Measurements from ENCODE around the gene CHD2.

CHD2 gene

DNA sequence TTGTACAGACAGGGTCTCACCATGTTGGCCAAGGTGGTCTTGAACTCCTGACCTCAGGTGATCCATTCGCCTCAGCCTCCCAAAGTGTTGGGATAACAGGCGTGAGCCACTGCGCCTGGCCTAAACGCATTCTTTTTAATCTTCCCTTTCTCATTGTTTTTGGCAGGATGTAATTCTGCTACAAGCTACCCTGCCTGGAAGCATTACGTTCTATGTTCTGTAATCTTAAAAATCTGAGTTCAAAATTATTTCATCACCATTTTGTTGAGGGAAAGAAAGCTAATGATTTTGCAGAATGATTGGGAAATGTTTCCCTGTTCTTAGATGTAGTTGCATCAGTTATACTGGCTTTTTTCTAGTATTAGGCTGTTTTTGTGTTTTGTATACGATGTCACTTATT is 117.4 kb downstream of the CHD2 start:
- Histone ChIP-seq H3K36me3 (ENCODE audit: insufficient read depth, low read length) (peaks cover 99% of the 10 kb centered on the region), H3K27me3 (ENCODE audit: insufficient read depth, low read length, poor library complexity, severe bottlenecking) (no peaks in the 10 kb centered on the region), H3K9ac (ENCODE audit: low read depth, low read length, poor library complexity, severe bottlenecking) (no peak overlapping the region), H3K4me3 (ENCODE audit: low read length, poor library complexity, severe bottlenecking) (no peak overlapping the region), H3K4me1 (ENCODE audit: insufficient read depth, low read length, poor library complexity, severe bottlenecking) (no peaks in the 10 kb centered on the region), H3K79me2 (ENCODE audit: insufficient read depth, low read length) (no peaks in the 10 kb centered on the region), H3K9me2 (replicated peaks; ENCODE audit: low read depth, low read length) (no peaks in the 10 kb centered on the region), H2AFZ (ENCODE audit: low read length) (no peak overlapping the region), H3K4me2 (ENCODE audit: low read depth, low read length, poor library complexity, severe bottlenecking) (no peak overlapping the region), H3K9me3 (ENCODE audit: insufficient read depth, low read depth, low read length) (no peaks in the 10 kb centered on the region), H4K20me1 (ENCODE audit: insufficient read depth, low read length, poor library complexity, severe bottlenecking) (peaks cover 7% of the 10 kb centered on the region), H3F3A (ENCODE audit: low read depth) (no peaks in the 10 kb centered on the region)
- TF ChIP-seq, protein P1, sequence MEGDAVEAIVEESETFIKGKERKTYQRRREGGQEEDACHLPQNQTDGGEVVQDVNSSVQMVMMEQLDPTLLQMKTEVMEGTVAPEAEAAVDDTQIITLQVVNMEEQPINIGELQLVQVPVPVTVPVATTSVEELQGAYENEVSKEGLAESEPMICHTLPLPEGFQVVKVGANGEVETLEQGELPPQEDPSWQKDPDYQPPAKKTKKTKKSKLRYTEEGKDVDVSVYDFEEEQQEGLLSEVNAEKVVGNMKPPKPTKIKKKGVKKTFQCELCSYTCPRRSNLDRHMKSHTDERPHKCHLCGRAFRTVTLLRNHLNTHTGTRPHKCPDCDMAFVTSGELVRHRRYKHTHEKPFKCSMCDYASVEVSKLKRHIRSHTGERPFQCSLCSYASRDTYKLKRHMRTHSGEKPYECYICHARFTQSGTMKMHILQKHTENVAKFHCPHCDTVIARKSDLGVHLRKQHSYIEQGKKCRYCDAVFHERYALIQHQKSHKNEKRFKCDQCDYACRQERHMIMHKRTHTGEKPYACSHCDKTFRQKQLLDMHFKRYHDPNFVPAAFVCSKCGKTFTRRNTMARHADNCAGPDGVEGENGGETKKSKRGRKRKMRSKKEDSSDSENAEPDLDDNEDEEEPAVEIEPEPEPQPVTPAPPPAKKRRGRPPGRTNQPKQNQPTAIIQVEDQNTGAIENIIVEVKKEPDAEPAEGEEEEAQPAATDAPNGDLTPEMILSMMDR (conservative IDR thresholded peaks at IDR 0.05; ENCODE audit: low read length) = no peak
- no peak for TF ChIP-seq EZH2phosphoT487 (IDR thresholded peaks at IDR 0.05; ENCODE audit: borderline replicate concordance)

DNA sequence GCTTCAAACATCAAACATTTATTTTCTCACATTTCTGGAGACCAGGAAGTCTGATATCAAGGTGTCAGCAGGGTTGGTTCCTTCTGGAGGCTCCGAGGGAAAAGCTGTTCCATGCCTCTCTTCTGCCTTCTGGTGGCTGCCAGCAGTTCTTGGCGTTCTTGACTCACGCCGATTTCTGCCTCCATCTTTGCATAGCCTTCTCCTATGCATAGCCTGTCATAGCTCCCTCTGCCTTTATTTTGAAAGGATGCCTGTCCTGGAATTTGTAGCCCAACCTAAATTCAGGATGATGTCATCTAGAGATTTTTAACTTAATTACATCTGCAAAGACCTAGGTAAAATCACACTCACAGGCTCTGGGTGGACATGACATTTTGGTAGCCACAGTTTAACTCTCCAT is 118.5 kb downstream of the CHD2 start:
- Histone ChIP-seq H3K9me2 (replicated peaks; ENCODE audit: low read depth, low read length) (no peaks in the 10 kb centered on the region), H3K4me2 (ENCODE audit: low read depth, low read length, poor library complexity, severe bottlenecking) (no peak overlapping the region), H3F3A (ENCODE audit: low read depth) (no peaks in the 10 kb centered on the region), H3K9ac (ENCODE audit: low read depth, low read length, poor library complexity, severe bottlenecking) (no peak overlapping the region), H3K4me1 (ENCODE audit: insufficient read depth, low read length, poor library complexity, severe bottlenecking) (no peaks in the 10 kb centered on the region), H2AFZ (ENCODE audit: low read length) (no peak overlapping the region), H3K9me3 (ENCODE audit: insufficient read depth, low read depth, low read length) (no peaks in the 10 kb centered on the region), H3K36me3 (ENCODE audit: insufficient read depth, low read length) (peaks cover 99% of the 10 kb centered on the region), H3K4me3 (ENCODE audit: low read length, poor library complexity, severe bottlenecking) (no peak overlapping the region), H3K27me3 (ENCODE audit: insufficient read depth, low read length, poor library complexity, severe bottlenecking) (no peaks in the 10 kb centered on the region), H3K79me2 (ENCODE audit: insufficient read depth, low read length) (no peaks in the 10 kb centered on the region), H4K20me1 (ENCODE audit: insufficient read depth, low read length, poor library complexity, severe bottlenecking) (peaks cover 15% of the 10 kb centered on the region)
- TF ChIP-seq EZH2phosphoT487 (IDR thresholded peaks at IDR 0.05; ENCODE audit: borderline replicate concordance) = no peak
- TF ChIP-seq, protein P1 (conservative IDR thresholded peaks at IDR 0.05; ENCODE audit: low read length) = no peak

DNA sequence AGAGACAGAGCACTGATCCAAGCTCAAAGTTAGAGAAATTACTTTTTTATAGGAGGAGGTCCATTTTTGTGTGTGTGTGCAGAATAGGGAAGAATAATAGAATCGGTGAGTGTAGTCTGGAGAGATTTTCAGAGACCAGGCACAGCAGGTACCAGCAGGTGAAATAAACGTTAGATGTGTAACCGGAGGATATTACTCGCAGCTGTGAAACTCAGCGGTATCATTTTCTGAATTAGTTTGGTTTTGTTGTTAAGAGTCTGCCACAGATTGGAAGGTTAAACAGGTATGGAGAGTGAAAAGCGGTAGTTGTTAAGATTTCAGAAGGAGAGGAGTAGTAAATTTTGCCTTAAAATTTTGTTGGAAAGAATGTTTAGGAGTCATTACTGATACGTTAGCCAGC is 119.0 kb downstream of the CHD2 start:
- H2AFZ ChIP-seq (ENCODE audit: low read length) = no peak overlapping the region
- no peaks in the 10 kb centered on the region for H3K9me2 ChIP-seq (replicated peaks; ENCODE audit: low read depth, low read length)
- H3K9ac ChIP-seq (ENCODE audit: low read depth, low read length, poor library complexity, severe bottlenecking) = no peak overlapping the region
- H3K27me3 ChIP-seq (ENCODE audit: insufficient read depth, low read length, poor library complexity, severe bottlenecking) = no peaks in the 10 kb centered on the region
- no peaks in the 10 kb centered on the region for H3F3A ChIP-seq (ENCODE audit: low read depth)
- no peak overlapping the region for H3K4me3 ChIP-seq (ENCODE audit: low read length, poor library complexity, severe bottlenecking)
- H4K20me1 ChIP-seq (ENCODE audit: insufficient read depth, low read length, poor library complexity, severe bottlenecking) = peaks cover 20% of the 10 kb centered on the region
- no peaks in the 10 kb centered on the region for H3K4me1 ChIP-seq (ENCODE audit: insufficient read depth, low read length, poor library complexity, severe bottlenecking)
- no peak overlapping the region for H3K4me2 ChIP-seq (ENCODE audit: low read depth, low read length, poor library complexity, severe bottlenecking)
- TF ChIP-seq, protein P1 (conservative IDR thresholded peaks at IDR 0.05; ENCODE audit: low read length) = no peak
- no peak for TF ChIP-seq EZH2phosphoT487 (IDR thresholded peaks at IDR 0.05; ENCODE audit: borderline replicate concordance)
- peaks cover 99% of the 10 kb centered on the region for H3K36me3 ChIP-seq (ENCODE audit: insufficient read depth, low read length)
- no peaks in the 10 kb centered on the region for H3K79me2 ChIP-seq (ENCODE audit: insufficient read depth, low read length)
- no peaks in the 10 kb centered on the region for H3K9me3 ChIP-seq (ENCODE audit: insufficient read depth, low read depth, low read length)

Measured in Loucy (cell line).